HEK293 (cell line): ENCODE measurements around the gene PRKAG2.

Experiments used
- HOXA7 ChIP-seq: sonication (generic); formaldehyde crosslinking; IDR thresholded peaks from 2 replicates; pipeline ENCODE4 v1.8.1; 2022; ENCODE audit warnings: missing genetic modification reagents, borderline replicate concordance
- SALL2 ChIP-seq: fragments of 450-650 bp; formaldehyde crosslinking; IDR thresholded peaks from 2 replicates; pipeline ENCODE4 v1.5.0; 2017; ENCODE audit warnings: missing biosample characterization, mild to moderate bottlenecking, missing genetic modification characterization, borderline replicate concordance
- ZBTB8A ChIP-seq: fragments of 450-650 bp; formaldehyde crosslinking; IDR thresholded peaks from 2 replicates; pipeline ENCODE4 v1.5.1; 2016; ENCODE audit warnings: missing biosample characterization, missing genetic modification characterization
- ZNF114 ChIP-seq: fragments of 450-650 bp; formaldehyde crosslinking; IDR thresholded peaks from 2 replicates; pipeline ENCODE4 v1.5.0; 2017; ENCODE audit warnings: missing biosample characterization, missing genetic modification characterization
- ZNF121 ChIP-seq: fragments of 450-650 bp; formaldehyde crosslinking; IDR thresholded peaks from 2 replicates; pipeline ENCODE4 v1.5.1; 2016; ENCODE audit warnings: missing biosample characterization, missing genetic modification characterization
- ZNF133 ChIP-seq: fragments of 450-650 bp; formaldehyde crosslinking; IDR thresholded peaks from 2 replicates; pipeline ENCODE4 v1.5.1; 2016; ENCODE audit warnings: missing biosample characterization, missing genetic modification characterization
- ZNF2 ChIP-seq: fragments of 450-650 bp; formaldehyde crosslinking; IDR thresholded peaks from 2 replicates; pipeline ENCODE4 v1.5.1; 2016; ENCODE audit warnings: missing biosample characterization, missing genetic modification characterization
- ZNF558 ChIP-seq: fragments of 450-650 bp; formaldehyde crosslinking; IDR thresholded peaks from 2 replicates; pipeline ENCODE4 v1.5.1; 2016; ENCODE audit warnings: missing biosample characterization, missing genetic modification characterization
- ZNF792 ChIP-seq: fragments of 450-650 bp; formaldehyde crosslinking; IDR thresholded peaks from 2 replicates; pipeline ENCODE4 v1.5.1; 2016; ENCODE audit warnings: missing biosample characterization, missing genetic modification characterization
- TF ChIP-seq, protein P1 (sequence below): fragments of 450-650 bp; formaldehyde crosslinking; IDR thresholded peaks from 2 replicates; pipeline ENCODE4 v1.5.1; 2016; ENCODE audit warnings: missing biosample characterization, missing genetic modification characterization
- TF ChIP-seq, protein P2 (sequence below): fragments of 450-650 bp; formaldehyde crosslinking; IDR thresholded peaks from 2 replicates; pipeline ENCODE4 v1.5.1; 2016; ENCODE audit warnings: missing biosample characterization, missing genetic modification characterization

DNA sequence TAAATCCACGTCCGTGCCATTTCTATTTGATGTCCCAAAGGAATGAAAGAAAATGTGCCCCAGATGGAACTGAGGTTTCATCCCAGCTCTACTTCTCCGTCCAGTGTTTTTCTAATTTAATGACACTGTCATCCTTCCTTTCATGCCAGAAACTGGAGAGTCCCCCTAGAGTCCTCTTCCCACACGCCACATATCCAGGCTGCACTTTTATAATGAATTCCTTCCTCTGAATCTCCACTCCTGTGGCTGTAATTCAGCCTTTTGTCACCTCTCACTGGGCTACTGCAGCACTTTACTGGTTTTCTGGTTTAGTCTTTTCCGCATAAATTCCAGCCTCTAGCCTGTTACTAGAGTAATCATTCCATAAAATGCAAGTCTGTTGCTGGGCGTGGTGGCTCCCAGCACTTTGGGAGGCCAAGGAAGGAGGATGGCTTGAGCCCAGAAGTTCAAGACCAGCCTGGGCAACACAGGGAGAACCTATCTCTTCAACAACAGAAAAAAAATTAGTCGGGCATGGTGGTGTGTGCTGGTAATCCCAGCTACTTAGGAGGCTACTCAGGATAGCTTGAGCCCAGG is 214.6 kb downstream of the PRKAG2 start:
- TF ChIP-seq HOXA7 (CRISPR knock-in tag) (no peak), ZNF792 (tag by site-specific recombination) (no peak), ZNF558 (tag by site-specific recombination) (no peak), SALL2 (no peak), ZNF114 (tag by site-specific recombination) (no peak), ZNF121 (tag by site-specific recombination) (no peak), ZBTB8A (no peak), ZNF2 (tag by site-specific recombination) (no peak), ZNF133 (tag by site-specific recombination) (no peak)
- TF ChIP-seq, protein P1, sequence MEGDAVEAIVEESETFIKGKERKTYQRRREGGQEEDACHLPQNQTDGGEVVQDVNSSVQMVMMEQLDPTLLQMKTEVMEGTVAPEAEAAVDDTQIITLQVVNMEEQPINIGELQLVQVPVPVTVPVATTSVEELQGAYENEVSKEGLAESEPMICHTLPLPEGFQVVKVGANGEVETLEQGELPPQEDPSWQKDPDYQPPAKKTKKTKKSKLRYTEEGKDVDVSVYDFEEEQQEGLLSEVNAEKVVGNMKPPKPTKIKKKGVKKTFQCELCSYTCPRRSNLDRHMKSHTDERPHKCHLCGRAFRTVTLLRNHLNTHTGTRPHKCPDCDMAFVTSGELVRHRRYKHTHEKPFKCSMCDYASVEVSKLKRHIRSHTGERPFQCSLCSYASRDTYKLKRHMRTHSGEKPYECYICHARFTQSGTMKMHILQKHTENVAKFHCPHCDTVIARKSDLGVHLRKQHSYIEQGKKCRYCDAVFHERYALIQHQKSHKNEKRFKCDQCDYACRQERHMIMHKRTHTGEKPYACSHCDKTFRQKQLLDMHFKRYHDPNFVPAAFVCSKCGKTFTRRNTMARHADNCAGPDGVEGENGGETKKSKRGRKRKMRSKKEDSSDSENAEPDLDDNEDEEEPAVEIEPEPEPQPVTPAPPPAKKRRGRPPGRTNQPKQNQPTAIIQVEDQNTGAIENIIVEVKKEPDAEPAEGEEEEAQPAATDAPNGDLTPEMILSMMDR (tag by site-specific recombination) = no peak
- TF ChIP-seq, protein P2, sequence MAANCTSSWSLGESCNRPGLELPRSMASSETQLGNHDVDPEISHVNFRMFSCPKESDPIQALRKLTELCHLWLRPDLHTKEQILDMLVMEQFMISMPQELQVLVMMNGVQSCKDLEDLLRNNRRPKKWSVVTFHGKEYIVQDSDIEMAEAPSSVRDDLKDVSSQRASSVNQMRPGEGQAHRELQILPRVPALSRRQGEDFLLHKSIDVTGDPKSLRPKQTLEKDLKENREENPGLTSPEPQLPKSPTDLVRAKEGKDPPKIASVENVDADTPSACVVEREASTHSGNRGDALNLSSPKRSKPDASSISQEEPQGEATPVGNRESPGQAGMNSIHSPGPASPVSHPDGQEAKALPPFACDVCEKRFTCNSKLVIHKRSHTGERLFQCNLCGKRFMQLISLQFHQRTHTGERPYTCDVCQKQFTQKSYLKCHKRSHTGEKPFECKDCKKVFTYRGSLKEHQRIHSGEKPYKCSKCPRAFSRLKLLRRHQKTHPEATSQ (tag by site-specific recombination) = no peak
